ENCODE data around the gene LUC7L2.

GRCh38 chr7:139389774-139390173 lies 30.1 kb downstream of the LUC7L2 start:
- TF ChIP-seq CTCF (IDR thresholded peaks at IDR 0.05) (no peak), POLR2A (IDR thresholded peaks at IDR 0.05) (no peak)
